ENCODE measurements around the gene KCNIP1. TPM values are rescaled to one million over a fixed set of nuclear protein-coding genes. Genes with fewer than 3 reads are reported as not detected.

KCNIP1 gene
- total and polyA plus RNA-seq, 11 donors = 0.52 to 1.3 (median 1.2) TPM; not detected in 8

DNA sequence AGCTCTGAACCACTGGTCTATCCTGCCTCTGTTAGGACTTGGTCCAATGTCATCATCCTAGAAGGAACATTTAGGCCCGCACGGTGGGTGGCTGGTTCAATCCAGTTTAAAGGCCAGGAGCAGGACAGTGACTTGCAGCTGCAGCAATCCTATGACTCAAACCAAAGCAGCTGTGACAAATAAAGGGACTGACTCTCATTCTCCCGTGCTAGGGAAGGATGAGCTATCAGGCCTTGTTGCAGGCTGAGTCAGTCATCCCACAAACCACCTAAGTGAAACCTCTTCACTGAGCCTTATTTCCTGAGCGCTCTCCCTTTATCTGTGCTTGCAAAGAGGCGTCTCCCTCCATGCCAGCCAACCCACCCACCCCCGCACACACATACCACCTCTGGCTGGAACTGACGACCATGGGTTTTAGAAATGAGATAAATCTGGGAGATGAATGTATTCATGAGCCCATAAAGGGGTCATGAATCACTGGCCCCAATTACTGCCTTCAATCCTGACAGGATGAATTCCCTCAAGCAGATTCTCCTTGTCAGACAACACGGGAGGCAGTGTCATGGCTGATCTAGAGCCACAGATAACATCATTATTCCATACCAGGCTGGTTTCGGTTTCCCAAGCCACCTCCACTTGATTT lies 93.4 kb downstream of the KCNIP1 start:
- no peaks in the 10 kb centered on the region for H3K9me3 ChIP-seq
- H3K27me3 ChIP-seq = peaks cover 0 to 3% (median 0%) of the 10 kb centered on the region in 9 donors
- intact Hi-C loops (cut with DNase I) = no loop called here
- no peak for TF ChIP-seq POLR2A (IDR thresholded peaks at IDR 0.05)
- TF ChIP-seq, protein P1, sequence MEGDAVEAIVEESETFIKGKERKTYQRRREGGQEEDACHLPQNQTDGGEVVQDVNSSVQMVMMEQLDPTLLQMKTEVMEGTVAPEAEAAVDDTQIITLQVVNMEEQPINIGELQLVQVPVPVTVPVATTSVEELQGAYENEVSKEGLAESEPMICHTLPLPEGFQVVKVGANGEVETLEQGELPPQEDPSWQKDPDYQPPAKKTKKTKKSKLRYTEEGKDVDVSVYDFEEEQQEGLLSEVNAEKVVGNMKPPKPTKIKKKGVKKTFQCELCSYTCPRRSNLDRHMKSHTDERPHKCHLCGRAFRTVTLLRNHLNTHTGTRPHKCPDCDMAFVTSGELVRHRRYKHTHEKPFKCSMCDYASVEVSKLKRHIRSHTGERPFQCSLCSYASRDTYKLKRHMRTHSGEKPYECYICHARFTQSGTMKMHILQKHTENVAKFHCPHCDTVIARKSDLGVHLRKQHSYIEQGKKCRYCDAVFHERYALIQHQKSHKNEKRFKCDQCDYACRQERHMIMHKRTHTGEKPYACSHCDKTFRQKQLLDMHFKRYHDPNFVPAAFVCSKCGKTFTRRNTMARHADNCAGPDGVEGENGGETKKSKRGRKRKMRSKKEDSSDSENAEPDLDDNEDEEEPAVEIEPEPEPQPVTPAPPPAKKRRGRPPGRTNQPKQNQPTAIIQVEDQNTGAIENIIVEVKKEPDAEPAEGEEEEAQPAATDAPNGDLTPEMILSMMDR (IDR thresholded peaks at IDR 0.05) = no peak
- no peaks in the 10 kb centered on the region for H3K36me3 ChIP-seq
- ATAC-seq (no peak), DNase-seq (no peak)
- 65 to 79% (median 69%) methylated on average over 9 of the region's 9 CpGs for WGBS, 4 donors
- H3K4me3 ChIP-seq = peak overlapping the region in 1 of 12 donors; percentile 10
- H3K4me1 ChIP-seq = peaks cover 0 to 21% (median 11%) of the 10 kb centered on the region in 12 donors
- H3K27ac ChIP-seq = no peak overlapping the region

DNA sequence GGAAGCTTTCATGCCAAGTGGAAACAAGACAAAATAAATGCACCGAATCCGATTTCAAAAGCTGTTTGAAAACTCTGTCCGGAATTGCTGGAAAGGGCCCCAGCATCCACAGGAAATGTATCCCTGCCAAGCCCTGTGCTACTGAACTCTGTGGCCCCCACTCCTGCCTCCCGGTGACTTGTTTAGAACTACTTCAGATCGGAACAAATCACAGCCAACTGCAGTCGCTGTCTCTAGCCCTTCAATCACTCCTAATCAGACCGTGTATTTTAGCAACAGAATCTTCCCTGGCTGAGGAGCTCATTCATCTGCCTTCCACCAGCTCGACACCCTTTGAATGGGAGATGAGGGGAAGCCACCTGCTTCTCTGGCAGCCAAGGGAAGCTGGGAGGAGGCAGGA lies 94.1 kb downstream of the KCNIP1 start:
- WGBS, 4 donors = 13 to 25% (median 22%) methylated on average over 8 of the region's 8 CpGs
- H3K27ac ChIP-seq = no peak overlapping the region

DNA sequence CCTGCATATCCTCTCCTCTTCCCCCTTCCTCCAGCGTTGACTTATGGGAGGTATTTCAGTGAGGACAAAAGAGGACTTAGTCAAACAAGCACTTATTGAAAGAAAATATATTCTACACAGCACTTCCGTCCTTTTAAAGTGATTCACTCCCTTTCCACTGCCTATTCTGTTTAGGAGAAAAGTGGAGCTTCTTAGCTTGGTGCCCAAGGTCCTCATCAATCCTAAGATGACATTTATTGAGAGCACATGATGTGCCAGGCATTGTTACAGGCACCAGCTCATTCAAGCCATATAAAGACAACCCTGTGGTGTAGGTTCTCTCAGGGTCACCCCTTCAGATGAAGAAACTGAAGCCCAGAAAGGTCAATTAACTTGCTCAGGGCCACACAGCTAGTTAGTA lies 95.9 kb downstream of the KCNIP1 start:
- TF ChIP-seq POLR2A (IDR thresholded peaks at IDR 0.05) = no peak
- TF ChIP-seq, protein P1 (IDR thresholded peaks at IDR 0.05) = no peak
- no peaks in the 10 kb centered on the region for H3K9me3 ChIP-seq
- peaks cover 0 to 21% (median 11%) of the 10 kb centered on the region in 12 donors for H3K4me1 ChIP-seq
- ATAC-seq = no peak
- 44 to 73% (median 46%) methylated on average over 2 of the region's 2 CpGs for WGBS, 4 donors
- intact Hi-C loops (cut with DNase I) = no loop called here
- no peak overlapping the region for H3K4me3 ChIP-seq
- no peaks in the 10 kb centered on the region for H3K36me3 ChIP-seq
- H3K27ac ChIP-seq = no peak overlapping the region
- peaks cover 0 to 3% (median 0%) of the 10 kb centered on the region in 9 donors for H3K27me3 ChIP-seq
- no peak for DNase-seq

More for the DNA sequence above, 94.1 kb downstream of the KCNIP1 start:
- peak in 3 of 4 donors; percentile 18 to 55 (median 38) for ATAC-seq
- Histone ChIP-seq H3K9me3 (no peaks in the 10 kb centered on the region), H3K4me3 (peak overlapping the region in 1 of 12 donors; percentile 10), H3K4me1 (peaks cover 0 to 21% (median 11%) of the 10 kb centered on the region in 12 donors), H3K27me3 (peaks cover 0 to 3% (median 0%) of the 10 kb centered on the region in 9 donors), H3K36me3 (no peaks in the 10 kb centered on the region)
- intact Hi-C loops (cut with DNase I) = no loop called here
- TF ChIP-seq POLR2A (IDR thresholded peaks at IDR 0.05) = no peak
- TF ChIP-seq, protein P1 (IDR thresholded peaks at IDR 0.05) = no peak
- DNase-seq = peak in 1 of 5 donors; percentile 17

DNA sequence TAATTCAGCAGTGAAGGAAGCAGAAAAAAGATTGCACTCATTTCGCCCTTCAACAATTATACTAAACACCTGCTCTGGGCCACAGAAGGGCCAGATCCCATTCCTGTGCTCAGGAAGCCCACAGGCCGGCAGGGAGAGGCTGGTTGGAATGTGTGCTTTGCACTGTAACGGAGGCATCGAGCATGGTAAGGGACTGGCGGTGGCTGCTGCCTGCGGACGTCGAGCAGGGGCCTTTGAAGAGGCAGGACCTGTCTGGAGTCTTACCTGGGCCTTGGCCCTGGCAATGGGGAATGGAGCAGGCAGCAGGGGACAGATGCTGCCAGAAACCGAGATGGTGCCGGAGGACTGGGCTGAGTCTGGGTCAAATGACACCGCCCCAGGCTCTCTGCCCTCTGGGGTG lies 97.8 kb downstream of the KCNIP1 start:
- peaks cover 0 to 18% (median 11%) of the 10 kb centered on the region in 12 donors for H3K4me1 ChIP-seq
- H3K36me3 ChIP-seq = no peaks in the 10 kb centered on the region
- 89 to 93% (median 90%) methylated on average over 10 to 11 of the region's 11 CpGs for WGBS, 4 donors
- no peak overlapping the region for H3K27ac ChIP-seq
- intact Hi-C loops (cut with DNase I) = no loop called here
- ATAC-seq (no peak), DNase-seq (no peak)
- H3K9me3 ChIP-seq = no peaks in the 10 kb centered on the region
- H3K4me3 ChIP-seq = no peak overlapping the region
- TF ChIP-seq, protein P1 (IDR thresholded peaks at IDR 0.05) = no peak
- TF ChIP-seq POLR2A (IDR thresholded peaks at IDR 0.05) = no peak
- H3K27me3 ChIP-seq = peaks cover 0 to 3% (median 0%) of the 10 kb centered on the region in 9 donors

All from heart left ventricle (tissue), 16 donors.